Middle frontal gyrus (tissue), 1 donor: ENCODE data around the gene ESR2.
"Not testable (repeated sequence)": the region's sequence is repeated elsewhere in the genome, so short reads cannot be mapped to it uniquely, and the experiment has no call there.

Source experiments
- DNase-seq: peaks from one replicate; pipeline ENCODE4 v3.0.0-alpha.2; 2015; ENCODE audit warnings: low spot score; ENCODE audit errors: extremely low spot score

Gene ESR2

GRCh38 chr14:64221391-64222003 is 72.7 kb downstream of the ESR2 start:
- DNase-seq, result no peak

GRCh38 chr14:64220466-64220865 is 73.7 kb downstream of the ESR2 start:
- no peak for DNase-seq

- DNase-seq, result no peak
Observed at GRCh38 chr14:64220056-64220455, 74.1 kb downstream of the ESR2 start.

- no peak for DNase-seq
Observed at GRCh38 chr14:64218344-64219240, 75.6 kb downstream of the ESR2 start.

GRCh38 chr14:64217834-64218233 is 76.3 kb downstream of the ESR2 start:
- DNase-seq, result no peak

GRCh38 chr14:64217308-64217707 is 76.9 kb downstream of the ESR2 start:
- no peak for DNase-seq

GRCh38 chr14:64215978-64216377 is 78.2 kb downstream of the ESR2 start:
- no peak for DNase-seq

- no peak for DNase-seq
Observed at GRCh38 chr14:64215274-64215673, 78.9 kb downstream of the ESR2 start.

- no peak for DNase-seq
Observed at GRCh38 chr14:64213853-64214570, 80.2 kb downstream of the ESR2 start.

GRCh38 chr14:64213086-64213485 is 81.1 kb downstream of the ESR2 start:
- DNase-seq, result no peak

GRCh38 chr14:64212666-64213065 is 81.5 kb downstream of the ESR2 start:
- DNase-seq, result no peak

GRCh38 chr14:64210912-64211311 is 83.3 kb downstream of the ESR2 start:
- DNase-seq, result not testable (repeated sequence)

- DNase-seq, result no peak
Observed at GRCh38 chr14:64210216-64210615, 84.0 kb downstream of the ESR2 start.

GRCh38 chr14:64209444-64210131 is 84.6 kb downstream of the ESR2 start:
- no peak for DNase-seq

- DNase-seq, result no peak
Observed at GRCh38 chr14:64208981-64209380, 85.2 kb downstream of the ESR2 start.

- DNase-seq, result no peak
Observed at GRCh38 chr14:64208261-64208660, 85.9 kb downstream of the ESR2 start.

GRCh38 chr14:64203366-64204006 is 90.7 kb downstream of the ESR2 start:
- DNase-seq, result no peak

GRCh38 chr14:64202716-64203115 is 91.5 kb downstream of the ESR2 start:
- no peak for DNase-seq

- no peak for DNase-seq
Observed at GRCh38 chr14:64201921-64202545, 92.1 kb downstream of the ESR2 start.

- DNase-seq, result no peak
Observed at GRCh38 chr14:64201296-64201695, 92.9 kb downstream of the ESR2 start.

- no peak for DNase-seq
Observed at GRCh38 chr14:64200170-64200569, 94.0 kb downstream of the ESR2 start.
